ENCODE data around the gene GTSF1L. TPM values are rescaled to one million over a fixed set of nuclear protein-coding genes. Genes with fewer than 3 reads are reported as not detected.

The GTSF1L gene
- total and polyA plus RNA-seq, 4 donors: not detected

DNA sequence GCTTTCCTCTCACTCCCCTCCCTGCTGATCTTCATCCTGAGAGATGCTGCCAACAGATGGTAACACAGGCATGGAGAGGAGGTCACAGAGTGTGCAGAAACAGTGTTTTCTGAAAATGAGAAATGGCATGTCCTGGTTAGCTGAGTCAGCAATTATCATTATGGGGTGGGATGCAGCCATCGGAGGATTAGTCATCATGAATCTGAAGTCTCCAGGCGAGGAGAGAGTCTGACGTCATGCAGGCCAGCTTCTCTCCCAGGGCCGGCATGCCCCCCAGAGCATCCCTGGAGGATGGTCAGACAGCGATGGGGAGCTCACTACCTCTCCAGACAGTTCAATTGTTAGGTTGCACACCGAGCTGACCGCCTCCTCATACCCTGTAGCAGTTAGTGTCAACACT is 4.7 kb upstream of the GTSF1L start (continued):
- TF ChIP-seq GABPA (IDR thresholded peaks at IDR 0.05 in 1 of 2, conservative IDR thresholded peaks at IDR 0.05 in 1 of 2) (no peak), EGR1 (IDR thresholded peaks at IDR 0.05; ENCODE audit: low read depth in 2 of 2) (no peak), MAX (IDR thresholded peaks at IDR 0.05) (no peak), TAF1 (conservative IDR thresholded peaks at IDR 0.05) (no peak), NR2F2 (IDR thresholded peaks at IDR 0.05) (no peak), JUND (IDR thresholded peaks at IDR 0.05) (no peak)
- TF ChIP-seq, protein P1, sequence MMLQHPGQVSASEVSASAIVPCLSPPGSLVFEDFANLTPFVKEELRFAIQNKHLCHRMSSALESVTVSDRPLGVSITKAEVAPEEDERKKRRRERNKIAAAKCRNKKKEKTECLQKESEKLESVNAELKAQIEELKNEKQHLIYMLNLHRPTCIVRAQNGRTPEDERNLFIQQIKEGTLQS (IDR thresholded peaks at IDR 0.05): no peak

- Histone ChIP-seq H3K4me1 (ENCODE audit: control insufficient read depth in 4 of 4, insufficient read depth in 4 of 4, low read length in 3 of 4) (peaks cover 2 to 8% (median 7%) of the 10 kb centered on the region in 4 donors), H3K9ac (ENCODE audit: low read depth in 1 of 2, low read length in 2 of 2) (no peak overlapping the region), H3K9me3 (ENCODE audit: control insufficient read depth in 4 of 4, low read length in 3 of 4) (no peaks in the 10 kb centered on the region), H3K27me3 (ENCODE audit: control insufficient read depth in 4 of 4, insufficient read depth in 4 of 4, low read length in 3 of 4) (no peaks in the 10 kb centered on the region), H3K4me3 (ENCODE audit: low read depth in 1 of 3, low read length in 3 of 3) (no peak overlapping the region), H3K27ac (ENCODE audit: low read depth in 1 of 2, low read length in 2 of 2) (no peak overlapping the region), H3K36me3 (ENCODE audit: control insufficient read depth in 4 of 4, insufficient read depth in 3 of 4, low read depth in 1 of 4, low read length in 3 of 4) (no peaks in the 10 kb centered on the region)
- TF ChIP-seq GABPA (IDR thresholded peaks at IDR 0.05 in 1 of 2, conservative IDR thresholded peaks at IDR 0.05 in 1 of 2) (no peak), NR2F2 (IDR thresholded peaks at IDR 0.05) (no peak)
- TF ChIP-seq, protein P2, sequence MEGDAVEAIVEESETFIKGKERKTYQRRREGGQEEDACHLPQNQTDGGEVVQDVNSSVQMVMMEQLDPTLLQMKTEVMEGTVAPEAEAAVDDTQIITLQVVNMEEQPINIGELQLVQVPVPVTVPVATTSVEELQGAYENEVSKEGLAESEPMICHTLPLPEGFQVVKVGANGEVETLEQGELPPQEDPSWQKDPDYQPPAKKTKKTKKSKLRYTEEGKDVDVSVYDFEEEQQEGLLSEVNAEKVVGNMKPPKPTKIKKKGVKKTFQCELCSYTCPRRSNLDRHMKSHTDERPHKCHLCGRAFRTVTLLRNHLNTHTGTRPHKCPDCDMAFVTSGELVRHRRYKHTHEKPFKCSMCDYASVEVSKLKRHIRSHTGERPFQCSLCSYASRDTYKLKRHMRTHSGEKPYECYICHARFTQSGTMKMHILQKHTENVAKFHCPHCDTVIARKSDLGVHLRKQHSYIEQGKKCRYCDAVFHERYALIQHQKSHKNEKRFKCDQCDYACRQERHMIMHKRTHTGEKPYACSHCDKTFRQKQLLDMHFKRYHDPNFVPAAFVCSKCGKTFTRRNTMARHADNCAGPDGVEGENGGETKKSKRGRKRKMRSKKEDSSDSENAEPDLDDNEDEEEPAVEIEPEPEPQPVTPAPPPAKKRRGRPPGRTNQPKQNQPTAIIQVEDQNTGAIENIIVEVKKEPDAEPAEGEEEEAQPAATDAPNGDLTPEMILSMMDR (IDR thresholded peaks at IDR 0.05; ENCODE audit: low read depth, low read length, missing input control): no peak
- DNase-seq (ENCODE audit: low spot score): no peak
- WGBS: 83% methylated on average over 7 of the region's 7 CpGs
Measured at GRCh38 chr20:43728686-43729255, 2.0 kb upstream of the GTSF1L start.

- Histone ChIP-seq H3K36me3 (ENCODE audit: control insufficient read depth in 4 of 4, insufficient read depth in 3 of 4, low read depth in 1 of 4, low read length in 3 of 4) (no peaks in the 10 kb centered on the region), H3K27me3 (ENCODE audit: control insufficient read depth in 4 of 4, insufficient read depth in 4 of 4, low read length in 3 of 4) (no peaks in the 10 kb centered on the region), H3K9ac (ENCODE audit: low read depth in 1 of 2, low read length in 2 of 2) (no peak overlapping the region), H3K27ac (ENCODE audit: low read depth in 1 of 2, low read length in 2 of 2) (no peak overlapping the region), H3K4me1 (ENCODE audit: control insufficient read depth in 4 of 4, insufficient read depth in 4 of 4, low read length in 3 of 4) (peaks cover 2 to 8% (median 7%) of the 10 kb centered on the region in 4 donors), H3K9me3 (ENCODE audit: control insufficient read depth in 4 of 4, low read length in 3 of 4) (no peaks in the 10 kb centered on the region), H3K4me3 (ENCODE audit: low read depth in 1 of 3, low read length in 3 of 3) (no peak overlapping the region)
- TF ChIP-seq, protein P2 (IDR thresholded peaks at IDR 0.05; ENCODE audit: low read depth, low read length, missing input control): no peak
- TF ChIP-seq SP1 (IDR thresholded peaks at IDR 0.05) (no peak), TAF1 (conservative IDR thresholded peaks at IDR 0.05) (no peak), RXRA (IDR thresholded peaks at IDR 0.05) (no peak), JUND (IDR thresholded peaks at IDR 0.05) (no peak), RAD21 (IDR thresholded peaks at IDR 0.05) (no peak), YY1 (IDR thresholded peaks at IDR 0.05) (no peak)
- TF ChIP-seq, protein P3, sequence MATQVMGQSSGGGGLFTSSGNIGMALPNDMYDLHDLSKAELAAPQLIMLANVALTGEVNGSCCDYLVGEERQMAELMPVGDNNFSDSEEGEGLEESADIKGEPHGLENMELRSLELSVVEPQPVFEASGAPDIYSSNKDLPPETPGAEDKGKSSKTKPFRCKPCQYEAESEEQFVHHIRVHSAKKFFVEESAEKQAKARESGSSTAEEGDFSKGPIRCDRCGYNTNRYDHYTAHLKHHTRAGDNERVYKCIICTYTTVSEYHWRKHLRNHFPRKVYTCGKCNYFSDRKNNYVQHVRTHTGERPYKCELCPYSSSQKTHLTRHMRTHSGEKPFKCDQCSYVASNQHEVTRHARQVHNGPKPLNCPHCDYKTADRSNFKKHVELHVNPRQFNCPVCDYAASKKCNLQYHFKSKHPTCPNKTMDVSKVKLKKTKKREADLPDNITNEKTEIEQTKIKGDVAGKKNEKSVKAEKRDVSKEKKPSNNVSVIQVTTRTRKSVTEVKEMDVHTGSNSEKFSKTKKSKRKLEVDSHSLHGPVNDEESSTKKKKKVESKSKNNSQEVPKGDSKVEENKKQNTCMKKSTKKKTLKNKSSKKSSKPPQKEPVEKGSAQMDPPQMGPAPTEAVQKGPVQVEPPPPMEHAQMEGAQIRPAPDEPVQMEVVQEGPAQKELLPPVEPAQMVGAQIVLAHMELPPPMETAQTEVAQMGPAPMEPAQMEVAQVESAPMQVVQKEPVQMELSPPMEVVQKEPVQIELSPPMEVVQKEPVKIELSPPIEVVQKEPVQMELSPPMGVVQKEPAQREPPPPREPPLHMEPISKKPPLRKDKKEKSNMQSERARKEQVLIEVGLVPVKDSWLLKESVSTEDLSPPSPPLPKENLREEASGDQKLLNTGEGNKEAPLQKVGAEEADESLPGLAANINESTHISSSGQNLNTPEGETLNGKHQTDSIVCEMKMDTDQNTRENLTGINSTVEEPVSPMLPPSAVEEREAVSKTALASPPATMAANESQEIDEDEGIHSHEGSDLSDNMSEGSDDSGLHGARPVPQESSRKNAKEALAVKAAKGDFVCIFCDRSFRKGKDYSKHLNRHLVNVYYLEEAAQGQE (IDR thresholded peaks at IDR 0.05): no peak
- WGBS: 92% methylated on average over 1 of the region's 1 CpG
- no peak for DNase-seq (ENCODE audit: low spot score)
Measured at GRCh38 chr20:43727980-43728590, 1.3 kb upstream of the GTSF1L start.
